AG04449 (cell line): Measurements from ENCODE around the gene PRKCZ.

Source experiments
- CTCF ChIA-PET: fragments of 350-600 bp; formaldehyde crosslinking; extraction: SDS; loops from one replicate; lab custom pipeline; 2021; ENCODE audit warnings: antibody characterized with exemption; lab: Yijun Ruan, JAX
- POLR2A ChIA-PET: fragments of 400-600, 350-600 bp; formaldehyde crosslinking; extraction: SDS; loops from one replicate; lab custom pipeline; 2020; ENCODE audit warnings: antibody characterized with exemption, inconsistent platforms; lab: Yijun Ruan, JAX
- DNase-seq: peaks from one replicate; pipeline ENCODE4 v3.0.0-alpha.2; 2010; ENCODE audit warnings: low read depth, low spot score
- H3K4me3 ChIP-seq: 2 replicates; pipeline ENCODE4 v1.5.1; 2011; ENCODE audit warnings: low read depth, mild to moderate bottlenecking, control low read depth, low read length
- CTCF ChIP-seq: IDR thresholded peaks from one replicate; pipeline ENCODE4 v1.5.1; 2011; ENCODE audit warnings: mild to moderate bottlenecking, moderate library complexity, low read length, control low read depth, inconsistent platforms; ENCODE audit not compliant: insufficient read depth; ENCODE audit errors: missing control alignments

PRKCZ gene

GRCh38 chr1:2004856-2005255 lies 45.4 kb upstream of the PRKCZ start:
- TF ChIP-seq CTCF, result no peak
- ChIA-PET CTCF (interaction anchor here (2.7 kb wide), 1 partner anchor 40 kb away, joined by 10 read pairs; no protein-coding TSS in a partner anchor), POLR2A (interaction anchor here (0.7 kb wide), 1 partner anchor 14 kb away, joined by 7 read pairs; no protein-coding TSS in a partner anchor)
- no peak overlapping the region for H3K4me3 ChIP-seq
- no peak for DNase-seq

GRCh38 chr1:2009101-2010053 lies 40.8 kb upstream of the PRKCZ start:
- DNase-seq, result no peak
- no peak overlapping the region for H3K4me3 ChIP-seq
- no peak for TF ChIP-seq CTCF
- CTCF ChIA-PET, result interaction anchor here (1.2 kb wide), 1 partner anchor 35 kb away, joined by 3 read pairs; no protein-coding TSS in a partner anchor
- POLR2A ChIA-PET, result no interaction called here

GRCh38 chr1:2014181-2014580 lies 36.0 kb upstream of the PRKCZ start:
- H3K4me3 ChIP-seq, result no peak overlapping the region
- no peak for DNase-seq
- ChIA-PET POLR2A (no interaction called here), CTCF (interaction anchor here (2.5 kb wide), 1 partner anchor 31 kb away, joined by 11 read pairs; no protein-coding TSS in a partner anchor)
- TF ChIP-seq CTCF, result no peak

GRCh38 chr1:2014741-2015735 lies 35.2 kb upstream of the PRKCZ start:
- TF ChIP-seq CTCF, result no peak
- CTCF ChIA-PET, result no interaction called here
- no peak overlapping the region for H3K4me3 ChIP-seq
- POLR2A ChIA-PET, result no interaction called here
- no peak for DNase-seq

GRCh38 chr1:2016123-2016522 lies 34.1 kb upstream of the PRKCZ start:
- no peak overlapping the region for H3K4me3 ChIP-seq
- ChIA-PET POLR2A (no interaction called here), CTCF (interaction anchor here (1.7 kb wide), 1 partner anchor 29 kb away, joined by 5 read pairs; no protein-coding TSS in a partner anchor)
- DNase-seq, result no peak
- no peak for TF ChIP-seq CTCF
